Stimulated activated CD8-positive, alpha-beta memory T cell treated with anti-CD3 and anti-CD28 coated beads, Interleukin-4, amount 100 ng/mL, for 1 hour (primary cell): ENCODE data around the gene LTBP1.

Experiments used
- DNase-seq, 2 donors: peaks; one replicate each; pipeline ENCODE4 v3.0.0-alpha.2; 2020; ENCODE audit warnings: low read depth in 2 of 2, low spot score in 1 of 2

The LTBP1 gene

DNA sequence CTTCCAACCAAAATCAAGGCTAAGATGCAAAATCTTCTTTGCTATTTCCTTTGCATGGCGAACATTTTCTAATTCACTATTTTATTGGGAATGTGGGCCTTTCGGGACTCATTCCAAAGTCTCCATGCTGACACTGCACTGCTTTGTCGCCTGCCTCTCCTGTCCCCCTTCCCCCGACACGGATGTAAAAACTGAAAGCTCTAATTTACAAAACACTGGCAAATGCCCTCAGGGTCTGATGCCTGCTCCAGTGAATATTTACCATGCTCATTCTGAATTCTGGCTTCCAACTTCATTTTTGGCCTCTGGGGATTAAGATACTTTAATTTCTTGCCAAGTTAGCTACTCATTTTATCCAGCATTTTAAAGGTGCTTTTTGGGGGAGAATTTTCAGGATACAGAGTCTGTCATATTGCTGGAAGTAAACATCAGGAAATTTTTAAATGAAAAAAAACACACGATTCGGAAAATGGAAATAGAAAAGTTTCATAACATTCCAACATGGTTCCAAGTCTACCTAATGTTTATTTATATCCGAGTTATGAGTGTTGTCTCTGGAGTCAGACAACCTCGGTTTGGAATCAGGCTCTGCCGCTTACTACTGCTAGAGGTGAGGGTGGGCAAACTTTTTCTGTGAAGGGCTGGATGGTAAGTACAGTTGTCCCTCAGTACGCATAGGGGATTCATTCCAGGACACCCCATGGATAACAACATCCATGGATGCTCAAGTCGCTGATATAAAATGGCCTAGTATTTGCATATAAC is 14.6 kb upstream of the LTBP1 start:
- no peak for DNase-seq

DNA sequence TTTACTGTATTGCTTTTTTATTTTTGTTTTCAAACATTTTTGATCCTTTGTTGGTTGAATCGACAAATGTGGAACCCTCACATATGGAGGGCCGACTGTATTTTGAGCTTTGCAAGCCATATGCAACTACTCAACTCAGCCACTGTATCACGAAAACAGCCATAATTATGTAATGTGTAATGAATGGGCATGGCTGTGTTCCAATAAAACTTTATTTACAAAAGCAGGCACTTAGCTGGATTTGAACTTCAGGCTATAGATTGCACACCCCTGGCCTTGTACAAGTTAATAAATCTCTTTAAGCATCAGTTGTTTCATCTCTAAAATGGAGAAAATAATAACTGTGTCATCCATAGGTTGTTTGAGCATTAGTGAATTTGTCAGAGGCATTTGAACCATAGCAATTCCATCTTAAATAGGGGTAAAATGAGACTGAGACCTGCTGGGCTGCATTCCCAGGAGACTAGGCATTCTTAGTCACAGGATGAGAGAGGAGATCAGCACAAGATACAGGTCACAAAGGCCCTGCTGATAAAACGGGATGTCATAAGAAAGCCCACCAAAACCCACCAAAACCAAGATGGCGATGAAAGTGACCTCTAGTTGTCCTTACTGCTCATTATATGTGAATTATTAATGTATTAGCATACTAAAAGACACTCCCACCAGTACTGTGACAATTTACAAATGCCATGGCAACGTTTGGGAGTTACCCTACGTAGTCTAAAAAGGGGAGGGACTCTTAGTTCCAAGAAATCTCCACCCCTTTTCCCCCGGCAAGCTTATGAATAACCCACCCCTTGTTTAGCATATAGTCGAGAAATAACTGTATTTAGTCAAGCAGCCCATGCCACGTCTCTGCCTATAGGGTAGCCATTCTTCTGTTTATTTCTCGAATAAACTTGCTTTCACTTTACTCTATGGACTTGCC is 13.7 kb upstream of the LTBP1 start:
- no peak for DNase-seq

DNA sequence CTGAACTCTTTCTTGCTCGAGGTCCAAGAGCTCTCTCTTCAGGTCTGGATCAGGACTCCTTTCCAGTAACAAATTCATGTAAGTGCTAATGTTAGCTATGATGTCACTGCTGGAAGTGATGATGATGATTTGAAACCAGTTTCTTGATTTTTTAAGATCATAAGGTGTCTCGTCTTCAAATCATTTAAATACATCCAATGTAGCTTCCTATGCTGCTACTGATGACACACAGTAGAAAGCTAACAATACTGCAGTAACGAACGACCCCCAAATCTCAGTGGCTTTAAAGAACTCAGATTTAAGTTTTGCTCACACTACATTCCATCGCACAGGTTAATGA is 13.0 kb upstream of the LTBP1 start:
- no peak for DNase-seq

DNA sequence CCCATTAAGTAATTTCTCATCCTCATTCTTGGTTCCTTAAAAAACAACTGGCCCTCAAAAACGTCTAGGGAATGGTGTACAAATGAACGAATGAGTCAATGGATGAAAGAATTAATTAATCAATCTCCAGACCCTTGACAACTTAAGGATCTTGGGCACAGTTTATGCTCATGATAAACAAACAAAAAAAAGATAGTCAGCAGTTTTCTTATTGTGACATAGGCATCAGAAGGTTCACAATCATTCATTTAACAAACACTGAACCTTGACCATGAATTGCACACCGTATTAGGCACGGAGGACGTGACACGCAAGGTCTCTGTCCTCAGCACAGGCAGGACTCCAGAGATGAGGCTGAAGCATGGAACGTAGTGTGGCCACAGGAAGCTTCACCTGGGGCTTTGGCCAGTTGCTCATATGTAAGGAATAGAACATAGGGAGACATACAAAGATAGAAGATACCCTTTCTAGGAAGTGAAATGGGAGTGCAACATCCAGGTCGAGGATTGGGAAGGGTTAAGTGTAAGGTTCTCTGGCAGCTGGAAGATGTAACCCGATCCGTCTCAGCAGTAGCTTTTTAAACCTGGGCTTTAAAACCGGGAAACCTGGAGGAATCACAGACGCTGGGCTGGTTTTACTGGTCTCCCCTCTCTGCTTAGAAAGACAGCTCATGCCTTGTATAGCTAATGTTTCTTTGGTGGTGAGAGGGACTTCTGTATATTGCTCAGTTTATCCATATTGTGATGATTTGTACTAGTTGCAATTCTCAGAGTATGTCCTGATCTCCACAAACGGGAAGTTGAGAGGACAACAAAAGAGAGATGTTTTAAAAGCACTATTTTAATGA is 8.9 kb upstream of the LTBP1 start:
- DNase-seq = no peak

DNA sequence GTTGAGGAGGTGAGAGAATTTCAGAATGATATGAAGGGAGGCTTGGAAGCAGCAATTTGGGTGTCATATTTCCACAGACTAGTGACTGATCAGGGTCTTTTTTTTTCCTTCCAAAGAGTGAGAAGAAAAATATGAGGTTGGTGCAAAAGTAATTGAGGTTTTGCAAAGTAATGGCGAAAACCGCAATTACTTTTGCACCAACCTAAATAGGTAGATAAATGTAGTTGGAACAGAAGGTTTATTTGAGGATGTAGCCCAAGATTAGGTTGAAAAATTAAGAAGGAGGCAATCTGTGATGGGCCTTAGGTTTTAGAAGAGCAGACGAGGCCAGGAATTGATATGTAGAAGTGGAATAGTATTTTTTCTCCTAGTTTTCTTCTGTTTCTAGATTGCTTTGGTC is 7.8 kb upstream of the LTBP1 start:
- no peak for DNase-seq

GRCh38 chr2:32940316-32940997 is 6.3 kb upstream of the LTBP1 start:
- no peak for DNase-seq

- DNase-seq = no peak
Measured at GRCh38 chr2:32941944-32942690, 4.6 kb upstream of the LTBP1 start.

- DNase-seq = no peak
Measured at GRCh38 chr2:32942793-32943485, 3.8 kb upstream of the LTBP1 start.

- no peak for DNase-seq
Measured at GRCh38 chr2:32945286-32945685, 1.5 kb upstream of the LTBP1 start.

GRCh38 chr2:32947076-32947483 is 327 bp downstream of the LTBP1 start:
- DNase-seq = no peak

GRCh38 chr2:32947484-32948143 is 861 bp downstream of the LTBP1 start:
- no peak for DNase-seq

GRCh38 chr2:32948266-32948665 is 1.5 kb downstream of the LTBP1 start:
- DNase-seq = no peak

- no peak for DNase-seq
Measured at GRCh38 chr2:32949260-32949659, 2.5 kb downstream of the LTBP1 start.

DNA sequence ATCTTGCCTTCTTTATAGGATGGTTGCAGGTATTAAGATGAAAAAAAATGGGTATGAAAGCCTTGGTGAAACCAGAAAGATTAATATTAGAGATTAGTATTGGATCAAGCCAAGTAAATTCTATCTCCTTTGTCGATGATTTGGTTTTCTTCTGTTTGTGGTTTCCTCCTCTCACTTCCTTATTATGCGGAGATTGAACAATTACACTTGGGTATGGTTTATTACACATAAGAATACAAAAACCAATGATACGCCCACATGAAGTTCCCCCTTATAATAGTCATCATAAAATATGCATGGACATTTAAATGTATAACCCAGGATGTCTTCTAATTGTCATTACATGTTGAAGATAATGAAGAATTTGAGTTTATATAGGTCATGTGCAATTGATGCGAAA is 4.9 kb downstream of the LTBP1 start:
- DNase-seq = no peak

- no peak for DNase-seq
Measured at GRCh38 chr2:32952761-32953476, 6.2 kb downstream of the LTBP1 start.

GRCh38 chr2:32954206-32954605 is 7.5 kb downstream of the LTBP1 start:
- no peak for DNase-seq

DNA sequence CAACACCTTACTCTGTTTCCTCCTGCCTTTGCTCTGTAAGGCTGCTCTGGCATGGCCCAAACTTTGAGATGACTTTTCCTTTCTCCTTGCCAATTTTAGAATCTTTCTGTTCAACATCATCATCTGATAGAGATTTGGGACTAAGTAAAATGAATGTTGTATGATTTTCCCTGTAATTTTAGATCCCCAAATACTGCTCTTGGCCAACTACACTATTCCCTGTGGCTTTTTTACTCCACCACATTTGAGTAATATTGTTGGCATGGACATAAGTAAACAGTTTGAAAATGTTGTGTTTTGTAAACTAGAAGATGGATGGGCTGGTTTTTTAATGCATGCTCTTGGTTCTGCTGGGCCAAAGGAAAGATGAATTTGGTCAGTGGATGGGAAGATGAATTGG is 12.1 kb downstream of the LTBP1 start:
- DNase-seq = no peak

DNA sequence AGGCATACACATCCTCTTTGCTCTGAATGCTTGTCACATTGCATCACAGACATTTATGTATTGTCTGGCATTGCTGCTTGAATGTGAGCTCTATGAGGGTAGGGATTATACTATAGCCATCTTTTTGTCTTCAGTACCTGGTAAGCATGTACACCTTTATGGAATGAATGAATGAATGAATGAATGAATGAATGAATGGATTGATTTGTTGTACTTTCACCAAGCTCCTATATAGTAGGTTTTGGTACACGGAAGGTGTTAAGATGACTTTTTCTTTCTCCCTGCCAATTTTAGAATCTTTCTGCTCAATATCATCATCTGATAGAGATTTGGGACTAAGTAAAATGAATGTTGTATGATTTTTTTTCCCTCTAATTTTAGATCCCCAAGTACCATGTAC is 13.5 kb downstream of the LTBP1 start:
- no peak for DNase-seq
